ENCODE data around the gene LMOD3.

The LMOD3 gene

GRCh38 chr3:69065318-69065964, 57.0 kb downstream of the LMOD3 start:
- DNase-seq (ENCODE audit: extremely low read depth in 1 of 2, low read depth in 1 of 2) = no peak

GRCh38 chr3:69063636-69064035, 58.8 kb downstream of the LMOD3 start:
- DNase-seq (ENCODE audit: extremely low read depth in 1 of 2, low read depth in 1 of 2) = no peak

DNA sequence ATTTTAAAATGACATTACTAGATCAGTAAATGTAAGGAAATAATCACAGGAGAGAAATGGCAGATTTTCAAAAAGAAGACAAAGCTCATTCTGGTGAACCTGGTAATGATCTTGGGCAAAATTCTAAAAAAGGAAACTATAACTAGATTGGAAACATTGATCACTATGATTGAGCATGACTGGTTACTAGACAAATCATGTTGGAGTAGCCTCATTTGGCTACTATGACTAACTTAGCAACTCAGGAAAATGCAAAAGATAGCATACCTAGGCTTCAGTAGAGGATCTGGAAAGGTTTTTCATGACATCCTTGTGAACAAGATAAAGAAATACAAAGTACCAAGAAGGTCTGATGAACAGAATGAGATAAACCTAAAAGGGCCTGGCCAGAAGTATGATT, 62.7 kb downstream of the LMOD3 start:
- no peak for DNase-seq (ENCODE audit: extremely low read depth in 1 of 2, low read depth in 1 of 2)

DNA sequence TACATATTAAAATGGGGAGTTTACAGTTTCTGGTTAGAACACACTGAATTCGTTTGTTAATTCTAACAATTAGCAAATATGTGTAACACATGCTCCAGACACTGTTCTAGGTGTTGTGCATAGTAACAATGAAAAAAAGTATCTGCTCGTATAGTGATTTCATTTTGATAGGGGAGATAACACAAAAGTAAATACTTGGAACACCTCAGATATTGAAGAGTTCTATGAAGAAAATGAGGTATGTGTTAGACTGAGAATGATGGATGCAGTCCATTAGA, 63.5 kb downstream of the LMOD3 start:
- no peak for DNase-seq (ENCODE audit: extremely low read depth in 1 of 2, low read depth in 1 of 2)

DNA sequence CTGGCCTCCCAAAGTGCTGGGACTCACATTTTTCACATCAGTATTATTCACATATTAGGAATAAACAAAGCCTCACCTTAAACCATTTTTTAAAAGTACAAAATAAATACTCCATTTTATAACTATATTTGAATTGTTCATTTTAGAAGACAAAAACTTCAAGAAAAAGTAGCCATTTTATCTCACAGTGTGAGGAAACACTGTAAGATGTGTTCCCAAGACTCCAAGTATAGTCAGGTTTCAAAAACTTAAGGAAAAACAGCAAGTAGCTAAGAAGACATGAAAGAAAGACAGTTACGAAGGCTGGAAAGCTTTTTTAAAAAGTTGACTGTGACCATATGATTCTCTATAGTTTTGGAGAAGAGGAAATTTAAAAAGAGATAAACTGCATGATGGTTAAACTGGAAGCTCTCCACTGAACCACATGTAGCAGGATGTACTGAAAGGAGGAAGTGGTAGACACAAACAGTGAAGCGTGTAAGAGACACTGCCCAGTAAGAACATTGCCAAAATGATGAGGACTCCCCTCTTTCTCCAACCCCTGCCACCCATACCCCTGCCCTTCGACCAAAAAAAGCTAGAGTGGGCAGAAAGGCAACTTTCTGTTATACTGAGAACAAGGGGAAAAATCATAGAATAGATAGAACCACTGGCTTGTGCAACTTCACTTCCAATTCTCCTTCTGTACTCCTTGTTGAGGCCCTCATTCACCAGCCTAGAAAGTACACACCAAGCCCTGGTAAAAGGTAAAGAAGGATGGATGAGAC, 64.0 kb downstream of the LMOD3 start:
- DNase-seq (ENCODE audit: extremely low read depth in 1 of 2, low read depth in 1 of 2) = no peak
